GM19438 (cell line): Measurements from ENCODE around the gene PPAN.

Experiments used
- ATAC-seq: cut with Tn5 transposase; IDR thresholded peaks from one replicate; pipeline ENCODE4 v1.9.1; 2021; ENCODE audit warnings: low read depth; ENCODE audit not compliant: unreplicated experiment

PPAN gene

GRCh38 chr19:10137751-10138682 is 31.9 kb downstream of the PPAN start:
- ATAC-seq = no peak

- no peak for ATAC-seq
These were observed 33.0 kb downstream of the PPAN start for GRCh38 chr19:10138879-10139795.

DNA sequence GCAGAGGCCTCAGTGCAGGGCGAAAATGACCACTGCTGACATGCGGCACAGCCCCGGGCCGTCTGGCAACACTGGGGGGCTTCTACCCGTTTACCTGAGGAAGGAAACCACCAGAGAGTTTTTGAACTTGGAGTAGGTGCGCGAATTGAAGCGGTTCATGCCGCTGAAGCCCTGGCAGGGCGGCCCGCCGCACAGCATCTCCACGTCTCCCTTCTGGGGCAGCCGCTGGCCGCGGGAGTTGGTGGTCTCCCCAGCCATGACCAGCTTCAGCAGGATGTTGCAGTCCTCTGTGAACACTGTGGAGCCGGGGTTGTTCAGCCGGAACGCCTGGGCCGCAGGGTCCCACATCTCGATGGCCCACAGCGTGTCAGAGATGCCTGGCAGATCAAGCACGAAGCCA is 33.8 kb downstream of the PPAN start:
- ATAC-seq = no peak

GRCh38 chr19:10141479-10141878 is 35.3 kb downstream of the PPAN start:
- no peak for ATAC-seq

GRCh38 chr19:10141973-10142372 is 35.8 kb downstream of the PPAN start:
- no peak for ATAC-seq

DNA sequence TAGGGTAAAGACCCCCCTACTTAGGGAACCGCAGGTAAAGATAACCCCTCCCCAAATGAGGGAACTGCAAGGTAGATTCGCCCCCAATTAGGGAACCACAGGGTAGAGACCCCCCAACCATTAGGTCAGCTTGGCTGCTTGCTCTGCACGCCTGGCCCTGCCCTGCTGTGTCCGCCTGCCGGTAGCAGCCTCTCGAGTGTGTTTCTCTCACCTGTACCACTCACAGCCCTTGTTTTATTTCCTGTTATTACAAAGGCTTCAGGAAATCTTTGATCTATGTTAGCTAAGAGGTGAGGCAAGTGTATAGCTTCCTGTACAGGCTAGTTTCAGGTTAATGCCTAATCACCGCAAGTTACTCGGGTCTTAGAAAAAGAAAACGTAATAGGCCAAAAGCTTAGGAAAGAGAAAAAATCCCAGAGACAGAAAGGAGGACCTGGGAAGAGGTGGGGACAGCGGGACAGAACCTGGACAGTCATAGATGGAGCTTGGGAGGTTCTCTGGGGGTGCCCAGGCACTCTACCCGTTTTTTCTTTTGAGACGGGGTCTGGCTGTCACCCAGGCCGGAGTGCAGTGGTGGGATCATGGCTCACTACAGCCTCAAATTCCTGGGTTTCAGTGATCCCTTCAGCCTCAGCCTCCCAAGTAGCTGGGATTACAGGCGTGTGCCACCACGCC is 36.7 kb downstream of the PPAN start:
- ATAC-seq = no peak

GRCh38 chr19:10143681-10144080 is 37.5 kb downstream of the PPAN start:
- no peak for ATAC-seq

DNA sequence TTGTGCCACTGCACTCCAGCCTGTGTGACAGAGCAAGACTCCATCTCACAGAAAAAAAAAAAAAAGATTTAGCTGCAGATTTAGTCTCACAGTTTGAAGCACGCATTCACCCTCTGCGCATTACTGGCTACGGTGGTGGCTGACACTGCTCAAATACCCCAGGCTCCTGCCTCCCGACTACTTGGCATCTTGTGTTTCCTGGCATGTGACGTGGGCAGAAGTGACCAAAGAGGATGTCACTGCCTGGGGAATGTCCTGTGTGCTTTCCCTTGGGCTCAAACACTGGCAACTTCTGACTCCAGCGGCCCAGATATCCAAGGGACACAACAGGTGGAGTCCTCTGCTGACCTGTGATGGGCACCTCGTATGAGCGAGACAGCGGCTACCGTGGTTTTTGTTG is 38.2 kb downstream of the PPAN start:
- no peak for ATAC-seq

DNA sequence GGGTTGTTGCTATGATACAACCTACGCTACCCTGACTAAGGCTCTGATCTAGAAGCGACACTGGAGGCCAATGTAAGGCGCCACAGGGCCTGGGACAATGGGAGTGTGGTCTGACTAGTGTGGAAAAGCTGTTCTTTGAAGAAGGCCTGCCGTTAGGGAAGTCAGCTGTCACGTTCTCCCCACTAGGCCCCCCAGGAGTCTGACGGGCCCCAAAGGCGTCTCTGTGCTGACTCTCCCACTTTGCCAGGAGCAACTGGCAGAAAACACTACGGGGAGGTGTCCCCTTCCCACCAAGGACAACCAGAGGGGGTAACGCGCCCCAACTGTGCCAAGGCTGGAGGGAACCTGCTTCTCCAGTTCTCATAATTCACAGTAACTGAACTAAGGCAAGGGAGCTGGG is 38.9 kb downstream of the PPAN start:
- ATAC-seq = no peak

- ATAC-seq = no peak
These were observed 40.0 kb downstream of the PPAN start for GRCh38 chr19:10146142-10146541.

DNA sequence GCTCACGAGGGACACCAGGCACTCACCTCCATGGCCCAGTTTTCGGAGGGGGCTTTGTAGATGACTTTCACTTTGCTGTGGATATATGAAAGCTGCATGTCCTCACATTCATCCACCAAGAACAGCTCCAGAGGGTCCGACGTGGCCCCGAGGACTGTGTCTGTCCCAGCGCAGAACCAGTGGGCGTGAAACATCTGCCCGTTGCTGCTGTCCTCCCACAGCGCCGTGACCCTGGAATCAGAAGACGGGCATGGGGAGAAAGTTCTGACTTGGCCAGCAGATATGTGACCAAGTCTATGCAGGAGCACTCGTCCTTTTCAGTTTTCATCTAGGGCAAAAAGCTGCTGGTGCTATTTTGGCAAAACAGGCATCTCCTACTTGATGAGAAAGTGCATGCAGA is 43.3 kb downstream of the PPAN start:
- no peak for ATAC-seq

DNA sequence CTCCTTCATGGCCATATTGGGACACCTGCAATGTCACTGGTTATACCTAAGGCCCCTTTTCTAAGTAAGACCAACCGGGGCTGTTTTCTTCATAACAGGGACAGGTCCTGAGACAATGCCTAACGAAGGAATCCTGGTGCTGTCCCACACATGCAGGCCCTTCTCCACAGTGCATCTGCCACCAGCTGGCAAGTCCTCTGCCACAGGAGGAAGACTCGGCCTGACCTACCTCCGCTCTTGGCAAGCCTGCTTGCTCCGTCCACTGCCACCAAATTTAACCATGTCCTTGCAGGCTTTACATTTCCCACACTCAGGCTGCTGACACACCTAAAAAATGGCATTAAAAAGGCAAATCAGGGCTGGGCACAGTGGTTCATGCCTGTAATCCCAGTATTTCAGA is 45.4 kb downstream of the PPAN start:
- no peak for ATAC-seq

DNA sequence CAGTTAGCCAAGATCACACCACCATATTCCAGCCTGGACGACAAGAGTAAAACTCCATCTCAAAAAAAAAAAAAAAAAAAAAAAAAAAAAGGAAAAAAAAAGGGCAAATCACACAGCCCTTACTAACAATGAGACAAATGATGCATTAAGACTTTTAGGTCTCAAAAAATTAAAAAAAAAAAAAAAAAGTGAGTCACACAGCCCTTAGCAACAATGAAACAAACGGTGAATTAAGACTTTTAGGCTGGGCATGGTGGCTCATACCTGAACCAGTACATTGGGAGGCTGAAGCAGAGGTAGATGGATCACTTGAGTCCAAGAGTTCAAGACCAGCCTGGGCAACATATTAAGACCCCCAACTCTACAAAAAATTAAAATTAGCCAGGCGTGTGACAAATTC is 45.9 kb downstream of the PPAN start:
- no peak for ATAC-seq

- no peak for ATAC-seq
These were observed 49.7 kb downstream of the PPAN start for GRCh38 chr19:10155839-10156238.

- ATAC-seq = no peak
These were observed 51.9 kb downstream of the PPAN start for GRCh38 chr19:10158071-10158470.

GRCh38 chr19:10158485-10158884 is 52.3 kb downstream of the PPAN start:
- ATAC-seq = no peak

DNA sequence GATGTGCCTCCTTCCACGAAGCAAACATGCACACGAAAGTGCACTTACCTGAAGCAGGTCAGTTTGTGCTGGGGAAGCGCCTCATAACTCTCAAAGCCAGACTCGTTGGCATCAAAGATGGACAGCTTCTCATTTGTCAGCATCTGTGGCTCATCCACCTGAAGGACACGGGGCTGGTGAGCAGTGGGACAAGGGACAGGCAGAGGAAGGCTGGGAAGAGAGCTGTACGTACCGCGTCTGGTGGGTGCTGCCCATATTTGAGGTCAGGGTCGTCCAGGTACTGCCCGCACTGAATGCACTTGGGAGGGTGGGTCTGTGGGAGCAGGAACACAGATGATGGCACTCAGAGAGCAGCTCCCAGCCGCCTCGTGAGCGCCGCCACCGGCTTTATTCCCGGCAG is 53.4 kb downstream of the PPAN start:
- ATAC-seq = no peak
